GM12878 (cell line): ENCODE results near the gene IKBKG. TPM values are rescaled to one million over a fixed set of nuclear protein-coding genes. Genes with fewer than 3 reads are reported as not detected.
"Not testable (repeated sequence)": the region's sequence is repeated elsewhere in the genome, so short reads cannot be mapped to it uniquely, and the experiment has no call there.

Experiments used
- ATAC-seq: fragments of 200-7000 bp; cut with Tn5 transposase; 3 replicates; pipeline ENCODE4 v1.9.1; 2020; ENCODE audit warnings: mild to moderate bottlenecking, moderate library complexity
- BruUV-seq: library from RNA; stranded (reverse); fragments of 400-500 nt; replicated peaks from 2 replicates; lab custom pipeline; 2021; lab: Mats Ljungman, UMichigan
- CTCF ChIA-PET: fragments of 300-600 bp; sonication (Branson Sonifier 250); formaldehyde crosslinking; extraction: SDS; loops from one replicate; lab custom pipeline; 2021; ENCODE audit warnings: inconsistent platforms; lab: Yijun Ruan, JAX
- POLR2A ChIA-PET: fragments of 350-600 bp; formaldehyde crosslinking; extraction: SDS; loops from one replicate; lab custom pipeline; 2021; ENCODE audit warnings: inconsistent platforms; lab: Charles Lee
- RAD21 ChIA-PET: fragments of 300-600 bp; sonication (Branson Sonifier 250); formaldehyde crosslinking; loops from one replicate; lab custom pipeline; 2023; ENCODE audit warnings: antibody characterized with exemption; ENCODE audit not compliant: unreplicated experiment; lab: Charles Lee
- SMC1A ChIA-PET: fragments of 300-600 bp; sonication (Branson Sonifier 250); formaldehyde crosslinking; loops from one replicate; lab custom pipeline; 2023; ENCODE audit not compliant: unreplicated experiment, uncharacterized antibody; lab: Charles Lee
- DNase-seq: peaks from one replicate; pipeline ENCODE4 v3.0.0-alpha.2; 2011; ENCODE audit warnings: low read depth, low spot score
- FAIRE-seq: peaks from 3 replicates; lab custom pipeline; 2011; peaks lifted over from hg19 to GRCh38; lab: Jason Lieb, UNC
- H2AFZ ChIP-seq: 2 replicates; pipeline ENCODE4 v1.6.0; 2011; ENCODE audit warnings: low read depth, low read length, control low read depth; ENCODE audit not compliant: control insufficient read depth
- H3K27ac ChIP-seq: 2 replicates; pipeline ENCODE4 v1.5.1; 2011; ENCODE audit warnings: control low read depth; ENCODE audit not compliant: control insufficient read depth, insufficient read depth
- H3K27me3 ChIP-seq, 2 experiments: replicated peaks in 1 of 2; 2 replicates each; pipeline versions ENCODE4 v1.6.0 to v1.6.1; 2011; ENCODE audit warnings: low read length in 1 of 2; ENCODE audit not compliant: control insufficient read depth in 2 of 2, insufficient read depth in 2 of 2
- H3K36me3 ChIP-seq, 2 experiments: 2 replicates each; pipeline ENCODE4 v1.5.1; 2011; ENCODE audit warnings: low read length in 1 of 2; ENCODE audit not compliant: control insufficient read depth in 2 of 2, insufficient read depth in 2 of 2
- H3K4me1 ChIP-seq: 2 replicates; pipeline ENCODE4 v1.6.1; 2011; ENCODE audit warnings: mild to moderate bottlenecking, low read length, moderate library complexity, mixed read lengths; ENCODE audit not compliant: control insufficient read depth, insufficient read depth
- H3K4me2 ChIP-seq: 2 replicates; pipeline ENCODE4 v1.6.0; 2011; ENCODE audit warnings: control low read depth; ENCODE audit not compliant: control insufficient read depth, insufficient read depth
- H3K4me3 ChIP-seq: fragments of 200-600 bp; sonication (generic); 2 replicates; pipeline ENCODE4 v1.5.1; 2016
- H3K79me2 ChIP-seq: 2 replicates; pipeline ENCODE4 v1.6.0; 2011; ENCODE audit warnings: low read length; ENCODE audit not compliant: control insufficient read depth, insufficient read depth
- H3K9ac ChIP-seq: 2 replicates; pipeline ENCODE4 v1.8.0; 2011; ENCODE audit warnings: low read length, control low read depth, mixed read lengths; ENCODE audit not compliant: control insufficient read depth, insufficient read depth
- H3K9me3 ChIP-seq: replicated peaks from 3 replicates; pipeline ENCODE4 v1.5.1; 2011; ENCODE audit warnings: mild to moderate bottlenecking, low read length; ENCODE audit not compliant: control insufficient read depth, insufficient read depth
- H4K20me1 ChIP-seq: 2 replicates; pipeline ENCODE4 v1.6.0; 2011; ENCODE audit not compliant: control insufficient read depth, insufficient read depth
- WGBS: methylation state at CpG from one replicate; pipeline ENCODE4 v1.1.6; 2016; ENCODE audit warnings: low lambda C conversion rate; ENCODE audit not compliant: insufficient replicate concordance, insufficient coverage; ENCODE audit errors: missing lambda C conversion rate; 5-methylcytosine and 5-hydroxymethylcytosine counted together
- in situ Hi-C: fragments of 300-500 bp; cut with MboI; formaldehyde crosslinking; loops from 9 replicates; pipeline ENCODE4 v1.14.3; 2018; ENCODE audit warnings: mixed read lengths
- intact Hi-C: fragments of 100-400 bp; cut with micrococcal nuclease; formaldehyde crosslinking; loops from one replicate; pipeline ENCODE4 v1.14.2; 2022; ENCODE audit not compliant: unreplicated experiment
- polyA plus RNA-seq, 11 experiments: library from polyadenylated mRNA; depleted of rRNA in 4 of 11; unstranded in 6 of 11; stranded (reverse) in 5 of 11; fragments of >200 nt; fragmentation: Nextera tagmentation in 4 of 11; fragmentation: Illumina TruSeq in 1 of 11; extraction: Ambion mirVana in 4 of 11; extraction: Trizol in 1 of 11; gene quantifications; 1 replicate in 1 of 11; 2 replicates in 10 of 11; pipeline versions ENCODE4 v1.2.1 to v1.2.3, GENCODE V29; 2011 to 2016; ENCODE audit warnings: inconsistent platforms in 2 of 11, missing spikeins in 2 of 11, low read depth in 1 of 11
- small RNA-seq: library from RNA; depleted of rRNA; stranded (forward); fragments of <200 nt; gene quantifications from one replicate; pipeline ENCODE3, GENCODE V24; 2014
- total RNA-seq, 4 experiments: library from RNA; depleted of rRNA in 3 of 4; stranded (reverse); fragments of >200 nt in 3 of 4; fragmentation: Illumina TruSeq in 1 of 4; extraction: Trizol in 1 of 4; gene quantifications; 2 replicates each; pipeline versions ENCODE4 v1.2.1 to v1.2.3, GENCODE V29; 2013 to 2021

IKBKG gene
- total and polyA plus RNA-seq, 10 of the 15 experiments (the other 5 are each of a cell fraction or from before 2014, with no cell fraction given) = 0.35 to 30.7 (median 16.7) TPM

GRCh38 chrX:154608823-154609222 is 61.4 kb downstream of the IKBKG start:
- 43% methylated on average over 12 of the region's 12 CpGs for WGBS
- ATAC-seq, FAIRE-seq, H3K4me3 ChIP-seq, in situ Hi-C loops, H3K4me1 ChIP-seq, H3K9ac ChIP-seq, DNase-seq, H3K27me3 ChIP-seq, H2AFZ ChIP-seq, H4K20me1 ChIP-seq, H3K27ac ChIP-seq, H3K36me3 ChIP-seq, H3K9me3 ChIP-seq, RAD21 ChIA-PET, SMC1A ChIA-PET, H3K4me2 ChIP-seq, BruUV-seq, POLR2A ChIA-PET, H3K79me2 ChIP-seq, CTCF ChIA-PET, intact Hi-C loops: not testable (repeated sequence)

DNA sequence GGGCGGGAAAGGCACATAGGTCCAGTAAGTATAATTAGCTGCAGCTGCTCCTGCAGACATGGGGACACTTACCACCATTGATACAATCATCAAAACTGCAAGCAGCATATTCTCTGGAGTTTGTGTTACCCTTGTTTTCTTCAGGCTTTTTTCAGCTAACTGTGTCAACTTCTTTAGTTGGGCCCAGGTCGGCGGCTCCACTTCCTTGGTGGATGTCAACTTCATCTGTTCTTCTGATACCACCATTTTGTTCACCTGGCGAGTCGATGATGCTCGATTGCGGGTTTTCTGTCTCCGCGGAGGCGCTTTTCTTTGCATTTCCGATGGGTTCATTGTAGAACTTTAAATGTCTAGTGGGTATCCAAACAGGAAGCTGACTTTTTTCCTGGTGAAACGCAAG is 63.7 kb downstream of the IKBKG start:
- H3K4me3 ChIP-seq, in situ Hi-C loops, POLR2A ChIA-PET, H3K27ac ChIP-seq, H4K20me1 ChIP-seq, intact Hi-C loops, CTCF ChIA-PET, H3K9me3 ChIP-seq, H2AFZ ChIP-seq, H3K9ac ChIP-seq, SMC1A ChIA-PET, RAD21 ChIA-PET, FAIRE-seq, H3K36me3 ChIP-seq, DNase-seq, H3K4me1 ChIP-seq, H3K79me2 ChIP-seq, H3K4me2 ChIP-seq, BruUV-seq, H3K27me3 ChIP-seq, ATAC-seq: not testable (repeated sequence)
- WGBS = 34% methylated on average over 12 of the region's 12 CpGs

DNA sequence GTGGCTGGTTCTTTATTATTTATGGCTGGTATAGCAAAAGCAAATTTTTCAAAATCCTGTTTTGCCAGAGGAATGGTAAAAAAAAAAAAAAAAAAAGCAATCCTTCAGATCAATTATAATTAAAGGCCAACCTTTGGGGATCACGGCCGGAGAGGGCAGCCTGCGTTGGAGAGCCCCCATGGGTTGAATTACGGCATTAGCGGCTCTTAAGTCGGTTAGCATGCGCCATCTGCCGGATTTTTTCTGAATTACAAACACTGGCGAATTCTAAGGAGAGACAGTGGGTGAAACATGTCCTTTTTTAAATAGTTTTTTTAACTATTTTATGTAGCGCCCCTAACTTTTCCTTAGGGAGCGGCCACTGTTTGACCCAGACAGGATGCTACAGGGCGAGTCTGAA is 66.2 kb downstream of the IKBKG start:
- H3K36me3 ChIP-seq, H3K4me1 ChIP-seq, SMC1A ChIA-PET, H2AFZ ChIP-seq, CTCF ChIA-PET, H3K4me2 ChIP-seq, H3K27ac ChIP-seq, H3K27me3 ChIP-seq, FAIRE-seq, in situ Hi-C loops, H4K20me1 ChIP-seq, BruUV-seq, ATAC-seq, H3K9ac ChIP-seq, RAD21 ChIA-PET, POLR2A ChIA-PET, H3K79me2 ChIP-seq, H3K9me3 ChIP-seq, DNase-seq, H3K4me3 ChIP-seq, intact Hi-C loops: not testable (repeated sequence)
- 68% methylated on average over 7 of the region's 12 CpGs for WGBS

Small RNA genes lying within 50 kb of the gene (small RNA-seq; reads per million reads assigned to genes)
- gene AC244090.1 = not detected

Other genes with a start within 250 kb of the IKBKG start
Only the 7 nearest of the 19 such genes appear.
- gene LAGE3, start 68.3 kb upstream of the IKBKG start, total RNA-seq (2014; rRNA removed) = 32.0 and 34.6 TPM in 2 replicates
- 8.9 and 9.5 TPM in 2 replicates for gene LAGE3, start 68.3 kb upstream of the IKBKG start, total RNA-seq (2014; rRNA removed; fragmentation: Illumina TruSeq; extraction: Trizol)
- gene LAGE3, start 68.3 kb upstream of the IKBKG start, total RNA-seq (2021) = 26.2 and 27.6 TPM in 2 replicates
- 6.1 and 11.8 TPM in 2 replicates for gene LAGE3, start 68.3 kb upstream of the IKBKG start, polyA plus RNA-seq (2011; rRNA removed)
- gene LAGE3, start 68.3 kb upstream of the IKBKG start, polyA plus RNA-seq (2014; fragmentation: Illumina TruSeq; extraction: Trizol) = 1.0 and 6.4 TPM in 2 replicates
- gene LAGE3, start 68.3 kb upstream of the IKBKG start, polyA plus RNA-seq (2014; fragmentation: Nextera tagmentation; extraction: Ambion mirVana) = 10 to 100 TPM in 1 of 2 experiments, 1 to 10 TPM in 1; 5.3 to 10.2 TPM
- gene LAGE3, start 68.3 kb upstream of the IKBKG start, polyA plus RNA-seq (2014; rRNA removed) = 28.5 and 31.7 TPM in 2 replicates
- 10 to 100 TPM; 62.8 to 63.7 TPM for gene LAGE3, start 68.3 kb upstream of the IKBKG start, polyA plus RNA-seq (2016; fragmentation: Nextera tagmentation; extraction: Ambion mirVana)
- gene UBL4A, start 61.0 kb upstream of the IKBKG start, total RNA-seq (2014; rRNA removed) = 44.2 and 45.6 TPM in 2 replicates
- 24.7 and 26.0 TPM in 2 replicates for gene UBL4A, start 61.0 kb upstream of the IKBKG start, total RNA-seq (2014; rRNA removed; fragmentation: Illumina TruSeq; extraction: Trizol)
- gene UBL4A, start 61.0 kb upstream of the IKBKG start, total RNA-seq (2021) = 34.3 and 38.0 TPM in 2 replicates
- gene UBL4A, start 61.0 kb upstream of the IKBKG start, polyA plus RNA-seq (2011; rRNA removed) = 14.4 and 20.4 TPM in 2 replicates
- 12.2 and 30.0 TPM in 2 replicates for gene UBL4A, start 61.0 kb upstream of the IKBKG start, polyA plus RNA-seq (2014; fragmentation: Illumina TruSeq; extraction: Trizol)
- gene UBL4A, start 61.0 kb upstream of the IKBKG start, polyA plus RNA-seq (2014; fragmentation: Nextera tagmentation; extraction: Ambion mirVana) = 1 to 10 TPM; 4.2 to 7.0 TPM
- gene UBL4A, start 61.0 kb upstream of the IKBKG start, polyA plus RNA-seq (2014; rRNA removed) = 41.1 and 43.1 TPM in 2 replicates
- 10 to 100 TPM; 49.8 to 49.9 TPM for gene UBL4A, start 61.0 kb upstream of the IKBKG start, polyA plus RNA-seq (2016; fragmentation: Nextera tagmentation; extraction: Ambion mirVana)
- gene SLC10A3, start 57.0 kb upstream of the IKBKG start, total RNA-seq (2014; rRNA removed) = 10.3 and 14.1 TPM in 2 replicates
- gene SLC10A3, start 57.0 kb upstream of the IKBKG start, total RNA-seq (2014; rRNA removed; fragmentation: Illumina TruSeq; extraction: Trizol) = 6.4 and 7.8 TPM in 2 replicates
- 14.2 and 16.4 TPM in 2 replicates for gene SLC10A3, start 57.0 kb upstream of the IKBKG start, total RNA-seq (2021)
- gene SLC10A3, start 57.0 kb upstream of the IKBKG start, polyA plus RNA-seq (2011; rRNA removed) = 2.1 and 4.8 TPM in 2 replicates
- gene SLC10A3, start 57.0 kb upstream of the IKBKG start, polyA plus RNA-seq (2014; fragmentation: Illumina TruSeq; extraction: Trizol) = 0.90 and 5.4 TPM in 2 replicates
- gene SLC10A3, start 57.0 kb upstream of the IKBKG start, polyA plus RNA-seq (2014; fragmentation: Nextera tagmentation; extraction: Ambion mirVana) = 1 to 10 TPM; 1.7 to 3.6 TPM
- gene SLC10A3, start 57.0 kb upstream of the IKBKG start, polyA plus RNA-seq (2014; rRNA removed) = 14.7 and 16.4 TPM in 2 replicates
- 10 to 100 TPM; 19.6 to 23.5 TPM for gene SLC10A3, start 57.0 kb upstream of the IKBKG start, polyA plus RNA-seq (2016; fragmentation: Nextera tagmentation; extraction: Ambion mirVana)
- gene FAM3A, start 31.4 kb upstream of the IKBKG start, total RNA-seq (2014; rRNA removed) = 11.0 and 16.3 TPM in 2 replicates
- gene FAM3A, start 31.4 kb upstream of the IKBKG start, total RNA-seq (2014; rRNA removed; fragmentation: Illumina TruSeq; extraction: Trizol) = 6.1 and 6.2 TPM in 2 replicates
- gene FAM3A, start 31.4 kb upstream of the IKBKG start, total RNA-seq (2021) = 17.6 and 20.6 TPM in 2 replicates
- gene FAM3A, start 31.4 kb upstream of the IKBKG start, polyA plus RNA-seq (2011; rRNA removed) = 3.6 and 6.6 TPM in 2 replicates
- 2.1 and 5.0 TPM in 2 replicates for gene FAM3A, start 31.4 kb upstream of the IKBKG start, polyA plus RNA-seq (2014; fragmentation: Illumina TruSeq; extraction: Trizol)
- gene FAM3A, start 31.4 kb upstream of the IKBKG start, polyA plus RNA-seq (2014; fragmentation: Nextera tagmentation; extraction: Ambion mirVana) = 1 to 10 TPM in 1 of 2 experiments, under 1 TPM in 1; 0.29 to 1.1 TPM
- 21.1 and 24.5 TPM in 2 replicates for gene FAM3A, start 31.4 kb upstream of the IKBKG start, polyA plus RNA-seq (2014; rRNA removed)
- gene FAM3A, start 31.4 kb upstream of the IKBKG start, polyA plus RNA-seq (2016; fragmentation: Nextera tagmentation; extraction: Ambion mirVana) = 10 to 100 TPM; 17.6 to 17.9 TPM
- 26.9 and 35.5 TPM in 2 replicates for gene G6PD, start 774 bp upstream of the IKBKG start, total RNA-seq (2014; rRNA removed)
- 17.2 and 19.5 TPM in 2 replicates for gene G6PD, start 774 bp upstream of the IKBKG start, total RNA-seq (2014; rRNA removed; fragmentation: Illumina TruSeq; extraction: Trizol)
- gene G6PD, start 774 bp upstream of the IKBKG start, total RNA-seq (2021) = 62.5 and 63.4 TPM in 2 replicates
- gene G6PD, start 774 bp upstream of the IKBKG start, polyA plus RNA-seq (2011; rRNA removed) = 4.5 and 11.5 TPM in 2 replicates
- gene G6PD, start 774 bp upstream of the IKBKG start, polyA plus RNA-seq (2014; fragmentation: Illumina TruSeq; extraction: Trizol) = 22.3 and 48.4 TPM in 2 replicates
- 1 to 10 TPM; 1.6 to 3.8 TPM for gene G6PD, start 774 bp upstream of the IKBKG start, polyA plus RNA-seq (2014; fragmentation: Nextera tagmentation; extraction: Ambion mirVana)
- 38.8 and 47.3 TPM in 2 replicates for gene G6PD, start 774 bp upstream of the IKBKG start, polyA plus RNA-seq (2014; rRNA removed)
- gene G6PD, start 774 bp upstream of the IKBKG start, polyA plus RNA-seq (2016; fragmentation: Nextera tagmentation; extraction: Ambion mirVana) = 10 to 100 TPM; 26.2 to 30.7 TPM
- not detected in 2 replicates for gene CTAG1A, start 37.5 kb downstream of the IKBKG start, total RNA-seq (2014; rRNA removed)
- not detected in 2 replicates for gene CTAG1A, start 37.5 kb downstream of the IKBKG start, total RNA-seq (2014; rRNA removed; fragmentation: Illumina TruSeq; extraction: Trizol)
- gene CTAG1A, start 37.5 kb downstream of the IKBKG start, total RNA-seq (2021) = not detected in 2 replicates
- gene CTAG1A, start 37.5 kb downstream of the IKBKG start, polyA plus RNA-seq (2011; rRNA removed) = not detected in 2 replicates
- not detected in 2 replicates for gene CTAG1A, start 37.5 kb downstream of the IKBKG start, polyA plus RNA-seq (2014; fragmentation: Illumina TruSeq; extraction: Trizol)
- not detected for gene CTAG1A, start 37.5 kb downstream of the IKBKG start, polyA plus RNA-seq (2014; fragmentation: Nextera tagmentation; extraction: Ambion mirVana)
- gene CTAG1A, start 37.5 kb downstream of the IKBKG start, polyA plus RNA-seq (2014; rRNA removed) = not detected in 2 replicates
- not detected for gene CTAG1A, start 37.5 kb downstream of the IKBKG start, polyA plus RNA-seq (2016; fragmentation: Nextera tagmentation; extraction: Ambion mirVana)
- gene CTAG1B, start 71.7 kb downstream of the IKBKG start, total RNA-seq (2014; rRNA removed) = not detected in 2 replicates
- gene CTAG1B, start 71.7 kb downstream of the IKBKG start, total RNA-seq (2014; rRNA removed; fragmentation: Illumina TruSeq; extraction: Trizol) = not detected in 2 replicates
- gene CTAG1B, start 71.7 kb downstream of the IKBKG start, total RNA-seq (2021) = not detected in 2 replicates
- not detected in 2 replicates for gene CTAG1B, start 71.7 kb downstream of the IKBKG start, polyA plus RNA-seq (2011; rRNA removed)
- not detected in 2 replicates for gene CTAG1B, start 71.7 kb downstream of the IKBKG start, polyA plus RNA-seq (2014; fragmentation: Illumina TruSeq; extraction: Trizol)
- gene CTAG1B, start 71.7 kb downstream of the IKBKG start, polyA plus RNA-seq (2014; fragmentation: Nextera tagmentation; extraction: Ambion mirVana) = not detected
- not detected in 2 replicates for gene CTAG1B, start 71.7 kb downstream of the IKBKG start, polyA plus RNA-seq (2014; rRNA removed)
- not detected for gene CTAG1B, start 71.7 kb downstream of the IKBKG start, polyA plus RNA-seq (2016; fragmentation: Nextera tagmentation; extraction: Ambion mirVana)